HG03039 (cell line): ENCODE data around the gene TMCO4.

Experiments used
- ATAC-seq: cut with Tn5 transposase; IDR thresholded peaks from one replicate; pipeline ENCODE4 v1.9.1; 2021; ENCODE audit warnings: mild to moderate bottlenecking, moderate library complexity; ENCODE audit not compliant: unreplicated experiment

TMCO4 gene

GRCh38 chr1:19776933-19777332 lies 22.8 kb downstream of the TMCO4 start:
- no peak for ATAC-seq

GRCh38 chr1:19776287-19776686 lies 23.4 kb downstream of the TMCO4 start:
- ATAC-seq: no peak

GRCh38 chr1:19775831-19776230 lies 23.9 kb downstream of the TMCO4 start:
- no peak for ATAC-seq

GRCh38 chr1:19775317-19775716 lies 24.4 kb downstream of the TMCO4 start:
- no peak for ATAC-seq

- no peak for ATAC-seq
Measured at GRCh38 chr1:19774180-19774785, 25.4 kb downstream of the TMCO4 start.

- no peak for ATAC-seq
Measured at GRCh38 chr1:19773485-19773884, 26.2 kb downstream of the TMCO4 start.

GRCh38 chr1:19772053-19772452 lies 27.7 kb downstream of the TMCO4 start:
- ATAC-seq: no peak

GRCh38 chr1:19771350-19771749 lies 28.4 kb downstream of the TMCO4 start:
- ATAC-seq: no peak

GRCh38 chr1:19770436-19771190 lies 29.1 kb downstream of the TMCO4 start:
- ATAC-seq: no peak

GRCh38 chr1:19769211-19769932 lies 30.3 kb downstream of the TMCO4 start:
- ATAC-seq: no peak

- no peak for ATAC-seq
Measured at GRCh38 chr1:19768353-19769210, 31.1 kb downstream of the TMCO4 start.

GRCh38 chr1:19765623-19766022 lies 34.1 kb downstream of the TMCO4 start:
- ATAC-seq: no peak

- ATAC-seq: no peak
Measured at GRCh38 chr1:19764848-19765247, 34.9 kb downstream of the TMCO4 start.

GRCh38 chr1:19762175-19762779 lies 37.4 kb downstream of the TMCO4 start:
- ATAC-seq: no peak

- ATAC-seq: no peak
Measured at GRCh38 chr1:19759740-19760089, 40.0 kb downstream of the TMCO4 start.

- ATAC-seq: no peak
Measured at GRCh38 chr1:19758227-19758830, 41.4 kb downstream of the TMCO4 start.

- ATAC-seq: no peak
Measured at GRCh38 chr1:19757641-19758040, 42.1 kb downstream of the TMCO4 start.

GRCh38 chr1:19756480-19756879 lies 43.2 kb downstream of the TMCO4 start:
- no peak for ATAC-seq

- ATAC-seq: no peak
Measured at GRCh38 chr1:19754482-19754881, 45.2 kb downstream of the TMCO4 start.

- no peak for ATAC-seq
Measured at GRCh38 chr1:19752083-19752696, 47.5 kb downstream of the TMCO4 start.
